ENCODE results near the gene RABGAP1L. TPM values are rescaled to one million over a fixed set of nuclear protein-coding genes. Genes with fewer than 3 reads are reported as not detected.

RABGAP1L gene
- total and polyA plus RNA-seq, 10 of the 15 experiments (the other 5 are each of a cell fraction or from before 2014, with no cell fraction given), result 5.8 to 194 (median 113) TPM

DNA sequence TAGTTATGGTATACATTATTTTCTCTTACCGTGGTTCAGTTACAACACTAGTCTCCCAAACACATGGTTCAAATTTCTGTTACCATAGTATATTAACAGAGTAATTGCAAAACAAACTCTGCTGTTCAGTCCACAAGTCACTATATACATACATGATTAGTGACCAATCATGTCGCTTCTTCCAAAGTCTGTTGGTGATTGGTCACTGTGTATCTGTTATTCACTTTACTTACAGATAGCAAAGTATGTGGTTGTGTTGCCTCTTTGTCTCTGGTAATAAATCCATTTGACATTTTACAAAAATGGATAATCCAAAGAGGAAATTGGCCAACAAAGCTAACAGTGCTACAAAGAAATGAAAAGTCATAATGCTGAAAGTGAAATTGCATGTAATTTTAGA is 107.2 kb downstream of the RABGAP1L start:
- WGBS (ENCODE audit: insufficient coverage, insufficient replicate concordance, low lambda C conversion rate, missing lambda C conversion rate), result 94% methylated on average over 2 of the region's 2 CpGs
- H3K4me1 ChIP-seq (ENCODE audit: control insufficient read depth, insufficient read depth, low read length), result no peaks in the 10 kb centered on the region
- intact Hi-C loops (cut with micrococcal nuclease; ENCODE audit: unreplicated experiment), result loop anchor here (10.0 kb wide), 1 partner anchor 728 kb away; the partner anchor contains the start of gene CACYBP
- no peak overlapping the region for H3K27ac ChIP-seq (ENCODE audit: control insufficient read depth, insufficient read depth)
- FAIRE-seq (no peak), DNase-seq (ENCODE audit: low read depth, low spot score) (no peak), ATAC-seq (no peak)
- no peak overlapping the region for H3K4me3 ChIP-seq
- no peaks in the 10 kb centered on the region for H3K9me3 ChIP-seq (replicated peaks; ENCODE audit: control insufficient read depth, insufficient read depth, low read length)
- POLR2A ChIA-PET, result no interaction called here
- H3K4me2 ChIP-seq (ENCODE audit: control insufficient read depth, insufficient read depth), result no peak overlapping the region
- no peaks in the 10 kb centered on the region; the same call in 1 of the 2 replicates for H4K20me1 ChIP-seq (ENCODE audit: control insufficient read depth, insufficient read depth)
- H3K36me3 ChIP-seq (ENCODE audit: control insufficient read depth in 2 of 2, insufficient read depth in 2 of 2, low read length in 1 of 2), result peaks cover 0 to 2% of the 10 kb centered on the region in 2 experiments; a peak in 1 of 4 replicates
- SMC1A ChIA-PET (ENCODE audit: uncharacterized antibody, unreplicated experiment), result interaction anchor here (0.6 kb wide), 1 partner anchor 472 kb away, joined by 3 read pairs; no protein-coding TSS in a partner anchor
- no TSS peak for BruUV-seq (replicated peaks)
- CTCF ChIA-PET, result no interaction called here
- no peaks in the 10 kb centered on the region for H3K27me3 ChIP-seq (replicated peaks in 1 of 2; ENCODE audit: control insufficient read depth in 2 of 2, insufficient read depth in 2 of 2, low read length in 1 of 2)
- in situ Hi-C loops (cut with MboI), result loop anchor here (10.0 kb wide), 1 partner anchor 728 kb away; the partner anchor contains the start of gene CACYBP
- TF ChIP-seq CHD4 (IDR thresholded peaks at IDR 0.05), result no peak
- no peak for TF ChIP-seq SIX5 (IDR thresholded peaks at IDR 0.05; ENCODE audit: low read depth, low read length, severe bottlenecking)
- no peak for TF ChIP-seq DPF2 (IDR thresholded peaks at IDR 0.05)
- TF ChIP-seq TCF7 (IDR thresholded peaks at IDR 0.05; ENCODE audit: borderline replicate concordance), result no peak
- TF ChIP-seq MEF2B (IDR thresholded peaks at IDR 0.05; ENCODE audit: partially characterized antibody, poor library complexity, severe bottlenecking), result no peak
- TF ChIP-seq RCOR1 (conservative IDR thresholded peaks at IDR 0.05; ENCODE audit: low read depth, low read length), result no peak
- no peak for TF ChIP-seq ZNF384 (IDR thresholded peaks at IDR 0.05; ENCODE audit: borderline replicate concordance, low read depth, low read length)
- TF ChIP-seq ZNF24 (IDR thresholded peaks at IDR 0.05), result no peak
- H3K79me2 ChIP-seq (ENCODE audit: control insufficient read depth, insufficient read depth, low read length), result no peaks in the 10 kb centered on the region
- H3K9ac ChIP-seq (ENCODE audit: control insufficient read depth, insufficient read depth, low read length), result no peak overlapping the region
- H2AFZ ChIP-seq (ENCODE audit: control insufficient read depth, low read depth, low read length), result no peak overlapping the region
- RAD21 ChIA-PET (ENCODE audit: unreplicated experiment), result no interaction called here

Data from GM12878 (cell line).